ENCODE data around the gene KLHDC7A. TPM values are rescaled to one million over a fixed set of nuclear protein-coding genes. Genes with fewer than 3 reads are reported as not detected.

KLHDC7A gene
- total and polyA plus RNA-seq, 11 donors, result 0.05 to 0.16 (median 0.12) TPM; not detected in 8

- intact Hi-C loops (cut with DNase I), result no loop called here
- 60 to 80% (median 74%) methylated on average over 4 of the region's 4 CpGs for WGBS, 4 donors
- DNase-seq (no peak), ATAC-seq (no peak)
- Histone ChIP-seq H3K9me3 (no peaks in the 10 kb centered on the region), H3K27ac (no peak overlapping the region), H3K4me1 (no peaks in the 10 kb centered on the region), H3K27me3 (peaks cover 0 to 17% (median 4%) of the 10 kb centered on the region in 9 donors), H3K4me3 (no peak overlapping the region), H3K36me3 (no peaks in the 10 kb centered on the region)
- TF ChIP-seq POLR2A (IDR thresholded peaks at IDR 0.05), result no peak
- TF ChIP-seq CTCF (IDR thresholded peaks at IDR 0.05), result no peak
Measured at GRCh38 chr1:18527514-18527913, 46.8 kb downstream of the KLHDC7A start.

- H3K4me1 ChIP-seq, result no peaks in the 10 kb centered on the region
- no peak for TF ChIP-seq CTCF (IDR thresholded peaks at IDR 0.05)
- TF ChIP-seq POLR2A (IDR thresholded peaks at IDR 0.05), result no peak
- ATAC-seq (no peak), DNase-seq (no peak)
- peaks cover 0 to 19% (median 4%) of the 10 kb centered on the region in 9 donors for H3K27me3 ChIP-seq
- intact Hi-C loops (cut with DNase I), result no loop called here
- 77 to 90% (median 88%) methylated on average over 4 to 5 of the region's 5 CpGs for WGBS, 4 donors
- H3K27ac ChIP-seq, result no peak overlapping the region
- H3K4me3 ChIP-seq, result no peak overlapping the region
- H3K36me3 ChIP-seq, result no peaks in the 10 kb centered on the region
- no peaks in the 10 kb centered on the region for H3K9me3 ChIP-seq
Measured at GRCh38 chr1:18527921-18528320, 47.2 kb downstream of the KLHDC7A start.

- intact Hi-C loops (cut with DNase I), result no loop called here
Measured at GRCh38 chr1:18528616-18529015, 47.9 kb downstream of the KLHDC7A start.

GRCh38 chr1:18529714-18530113, 49.0 kb downstream of the KLHDC7A start:
- H3K27me3 ChIP-seq, result peaks cover 0 to 23% (median 0%) of the 10 kb centered on the region in 9 donors
- 58 to 77% (median 65%) methylated on average over 4 of the region's 4 CpGs for WGBS, 4 donors
- TF ChIP-seq POLR2A (IDR thresholded peaks at IDR 0.05) (no peak), CTCF (IDR thresholded peaks at IDR 0.05) (no peak)

More at GRCh38 chr1:18528616-18529015, 47.9 kb downstream of the KLHDC7A start:
- no peak overlapping the region for H3K4me3 ChIP-seq
- H3K27me3 ChIP-seq, result peaks cover 0 to 23% (median 4%) of the 10 kb centered on the region in 9 donors
- no peaks in the 10 kb centered on the region for H3K36me3 ChIP-seq
- H3K27ac ChIP-seq, result no peak overlapping the region
- WGBS, 4 donors, result 77 to 94% (median 83%) methylated on average over 2 of the region's 2 CpGs
- no peak for DNase-seq
- H3K4me1 ChIP-seq, result no peaks in the 10 kb centered on the region
- no peak for ATAC-seq
- no peaks in the 10 kb centered on the region for H3K9me3 ChIP-seq
- TF ChIP-seq CTCF (IDR thresholded peaks at IDR 0.05), result no peak
- TF ChIP-seq POLR2A (IDR thresholded peaks at IDR 0.05), result no peak

More at GRCh38 chr1:18529714-18530113, 49.0 kb downstream of the KLHDC7A start:
- DNase-seq (no peak), ATAC-seq (no peak)
- intact Hi-C loops (cut with DNase I), result no loop called here
- Histone ChIP-seq H3K4me3 (no peak overlapping the region), H3K9me3 (no peaks in the 10 kb centered on the region), H3K4me1 (peaks cover 0 to 6% (median 0%) of the 10 kb centered on the region in 12 donors), H3K27ac (no peak overlapping the region), H3K36me3 (no peaks in the 10 kb centered on the region)

Measured in heart left ventricle (tissue), 16 donors.